Ishikawa (cell line): ENCODE data around the gene SLC7A6.

Experiments used
- CEBPB ChIP-seq: IDR thresholded peaks from 2 replicates; pipeline ENCODE4 v1.6.1; 2012
- CREB1 ChIP-seq: IDR thresholded peaks from 2 replicates; pipeline ENCODE4 v1.6.1; 2012; ENCODE audit warnings: low read depth
- EGR1 ChIP-seq: IDR thresholded peaks from 2 replicates; pipeline ENCODE4 v1.6.1; 2012
- EP300 ChIP-seq: IDR thresholded peaks from 2 replicates; pipeline ENCODE4 v1.6.1; 2012; ENCODE audit warnings: borderline replicate concordance
- FOXM1 ChIP-seq: IDR thresholded peaks from 2 replicates; pipeline ENCODE4 v1.6.1; 2012; ENCODE audit warnings: low read depth, borderline replicate concordance
- MAX ChIP-seq: IDR thresholded peaks from 2 replicates; pipeline ENCODE4 v1.6.1; 2012
- NFIC ChIP-seq: IDR thresholded peaks from 2 replicates; pipeline ENCODE4 v1.6.1; 2012
- RAD21 ChIP-seq: IDR thresholded peaks from 2 replicates; pipeline ENCODE4 v1.6.1; 2012; ENCODE audit warnings: low read depth
- REST ChIP-seq: IDR thresholded peaks from 2 replicates; pipeline ENCODE4 v1.6.1; 2012; ENCODE audit warnings: low read depth, mild to moderate bottlenecking
- TAF1 ChIP-seq: IDR thresholded peaks from 2 replicates; pipeline ENCODE4 v1.6.1; 2012; ENCODE audit warnings: low read depth, mild to moderate bottlenecking
- TCF12 ChIP-seq: IDR thresholded peaks from 2 replicates; pipeline ENCODE4 v1.6.1; 2012; ENCODE audit warnings: low read depth
- TEAD4 ChIP-seq: IDR thresholded peaks from 2 replicates; pipeline ENCODE4 v1.6.1; 2012
- USF1 ChIP-seq: IDR thresholded peaks from 2 replicates; pipeline ENCODE4 v1.6.1; 2012
- YY1 ChIP-seq: IDR thresholded peaks from 2 replicates; pipeline ENCODE4 v1.6.1; 2012; ENCODE audit warnings: low read depth
- ZBTB7A ChIP-seq: IDR thresholded peaks from 2 replicates; pipeline ENCODE4 v1.6.1; 2012; ENCODE audit warnings: low read depth

Gene SLC7A6

DNA sequence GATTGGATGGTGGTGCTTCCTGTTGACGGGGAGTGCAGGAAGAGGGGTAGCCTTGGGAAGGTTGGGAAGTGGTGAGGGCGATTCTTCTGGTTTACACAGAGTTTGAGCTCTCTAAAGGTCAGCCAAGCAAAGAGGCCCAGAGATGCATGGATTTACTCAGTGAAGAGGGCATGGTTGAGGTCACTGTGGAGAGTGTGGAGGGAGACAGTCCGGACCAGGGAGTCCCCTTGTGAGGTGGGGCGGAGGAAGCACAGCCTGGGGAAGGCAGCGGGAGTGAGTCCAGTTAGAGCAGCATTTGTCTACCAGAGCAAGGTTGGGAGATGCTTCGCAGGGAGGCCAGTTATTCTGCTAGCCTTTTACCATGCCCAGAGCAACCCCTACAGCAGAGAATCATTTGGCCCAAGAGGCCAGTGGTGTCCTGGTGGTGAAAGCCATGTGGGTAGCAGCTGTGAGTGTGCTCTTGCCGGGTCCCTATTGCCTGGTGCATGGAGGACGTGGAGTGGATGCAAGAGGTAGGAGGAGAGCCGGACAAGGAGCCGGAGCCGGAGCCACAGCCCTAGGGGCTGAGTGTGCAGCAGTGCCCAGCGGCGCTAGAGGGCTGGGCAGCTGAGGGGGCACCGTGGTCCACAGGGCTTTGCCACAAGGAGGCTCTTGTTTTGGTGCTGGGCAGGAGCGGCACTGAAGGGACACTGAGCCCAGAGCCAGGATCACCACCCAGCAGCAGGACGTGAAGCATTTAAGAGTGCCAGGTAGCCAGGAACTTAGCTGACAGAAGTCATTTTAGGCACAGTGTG is 74.2 kb downstream of the SLC7A6 start:
- no peak for TF ChIP-seq TAF1
- TF ChIP-seq FOXM1: no peak
- TF ChIP-seq USF1: no peak
- TF ChIP-seq MAX: no peak
- no peak for TF ChIP-seq ZBTB7A
- TF ChIP-seq YY1: no peak
- no peak for TF ChIP-seq EP300
- TF ChIP-seq CEBPB: no peak

- no peak for TF ChIP-seq EP300
- TF ChIP-seq YY1: no peak
- TF ChIP-seq ZBTB7A: no peak
- TF ChIP-seq REST: no peak
- no peak for TF ChIP-seq USF1
- TF ChIP-seq TCF12: no peak
- no peak for TF ChIP-seq CREB1
- no peak for TF ChIP-seq TAF1
- TF ChIP-seq EGR1: no peak
- TF ChIP-seq NFIC: no peak
- no peak for TF ChIP-seq CEBPB
- TF ChIP-seq TEAD4: no peak
- no peak for TF ChIP-seq MAX
- TF ChIP-seq RAD21: no peak
- TF ChIP-seq FOXM1: no peak
Observed at GRCh38 chr16:68339214-68339613, 74.9 kb downstream of the SLC7A6 start.

- TF ChIP-seq TEAD4: no peak
- no peak for TF ChIP-seq CREB1
- TF ChIP-seq ZBTB7A: no peak
- TF ChIP-seq REST: no peak
- TF ChIP-seq FOXM1: no peak
- TF ChIP-seq USF1: no peak
- no peak for TF ChIP-seq TCF12
- no peak for TF ChIP-seq NFIC
- no peak for TF ChIP-seq CEBPB
- no peak for TF ChIP-seq EP300
- no peak for TF ChIP-seq YY1
- no peak for TF ChIP-seq TAF1
- TF ChIP-seq EGR1: no peak
- TF ChIP-seq RAD21: no peak
- TF ChIP-seq MAX: no peak
Observed at GRCh38 chr16:68342620-68343019, 78.3 kb downstream of the SLC7A6 start.

GRCh38 chr16:68343137-68343536 is 78.8 kb downstream of the SLC7A6 start:
- TF ChIP-seq REST (no peak), USF1 (no peak), FOXM1 (no peak), CEBPB (no peak), YY1 (no peak), NFIC (no peak), EGR1 (no peak), ZBTB7A (no peak), TAF1 (no peak), EP300 (no peak), MAX (no peak), TCF12 (no peak), RAD21 (no peak), TEAD4 (no peak), CREB1 (no peak)
